Endothelial cell of umbilical vein (primary cell): ENCODE results near the gene FKRP.

Experiments used
- CTCF ChIP-seq, 2 donors: IDR thresholded peaks; 1 replicate in 1 of 2; 2 replicates in 1 of 2; pipeline ENCODE4 v1.5.1; 2011; ENCODE audit warnings: low read length in 2 of 2, mild to moderate bottlenecking in 2 of 2, moderate library complexity in 2 of 2, control low read depth in 1 of 2, inconsistent platforms in 1 of 2, low read depth in 1 of 2; ENCODE audit not compliant: insufficient read depth in 1 of 2; ENCODE audit errors: extremely low read depth in 1 of 2
- EZH2 ChIP-seq: IDR thresholded peaks from 2 replicates; pipeline ENCODE4 v1.6.1; 2012; ENCODE audit warnings: borderline replicate concordance, low read depth, mild to moderate bottlenecking, moderate library complexity, low read length, inconsistent platforms; ENCODE audit not compliant: severe bottlenecking
- POLR2AphosphoS5 ChIP-seq: IDR thresholded peaks from 2 replicates; pipeline ENCODE4 v1.6.1; 2012; ENCODE audit warnings: low read depth, mild to moderate bottlenecking, control low read depth, low read length, moderate library complexity; ENCODE audit not compliant: insufficient read depth

DNA sequence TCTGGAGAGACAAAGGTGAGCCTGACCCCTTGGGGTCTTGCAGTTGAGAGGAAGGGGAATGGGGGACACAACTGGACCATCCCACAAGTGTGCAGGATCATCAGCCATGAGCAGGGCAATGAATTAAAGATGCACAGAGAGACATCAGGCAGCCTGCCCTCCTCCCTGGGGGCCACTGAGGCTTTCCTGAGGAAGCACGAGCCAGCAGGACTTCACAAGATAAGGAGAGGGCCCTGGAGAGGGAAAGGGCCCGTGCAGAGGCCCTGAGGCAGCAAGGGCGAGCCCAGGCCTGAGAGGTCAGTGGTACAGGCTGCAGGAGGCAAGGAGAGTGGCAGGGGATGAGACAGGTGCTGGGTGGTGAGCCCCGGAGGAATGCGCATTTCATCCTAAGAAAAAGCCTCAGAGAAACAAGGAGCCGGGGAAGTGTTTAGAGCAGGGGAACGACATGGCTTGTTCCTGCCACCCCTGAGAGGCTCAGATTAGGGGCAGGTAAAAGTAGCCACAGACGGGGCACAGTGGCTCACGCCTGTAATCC lies 19.9 kb upstream of the FKRP start:
- TF ChIP-seq CTCF (IDR thresholded peaks at IDR 0.05; ENCODE audit: extremely low read depth in 1 of 2, insufficient read depth in 1 of 2, low read depth in 1 of 2, low read length in 2 of 2) (no peak), POLR2AphosphoS5 (no peak), EZH2 (no peak)
